HFF-Myc (cell line): Measurements from ENCODE around the gene PDCD1LG2.
A peak's percentile ranks its signal among the peaks of the same experiment; 100 is the strongest.

Experiments
- DNase-seq: peaks from one replicate; pipeline ENCODE4 v3.0.0-alpha.2; 2011; ENCODE audit warnings: low read depth; ENCODE audit errors: extremely low read depth
- H3K4me3 ChIP-seq: replicated peaks from 2 replicates; pipeline ENCODE4 v1.5.1; 2011; ENCODE audit warnings: low read depth, mild to moderate bottlenecking, control low read depth, low read length
- CTCF ChIP-seq: IDR thresholded peaks from 2 replicates; pipeline ENCODE4 v1.5.1; 2012; ENCODE audit warnings: mild to moderate bottlenecking, low read depth, low read length, control low read depth; ENCODE audit errors: missing control alignments

Gene PDCD1LG2

GRCh38 chr9:5515261-5515650, 4.9 kb downstream of the PDCD1LG2 start:
- DNase-seq, result no peak
- H3K4me3 ChIP-seq, result no peak overlapping the region
- no peak for TF ChIP-seq CTCF

- H3K4me3 ChIP-seq, result no peak overlapping the region
- no peak for DNase-seq
- no peak for TF ChIP-seq CTCF
Observed at GRCh38 chr9:5516453-5517220, 6.3 kb downstream of the PDCD1LG2 start.

- no peak overlapping the region for H3K4me3 ChIP-seq
- no peak for TF ChIP-seq CTCF
- peak; percentile 37 for DNase-seq
Observed at GRCh38 chr9:5518171-5518936, 8.0 kb downstream of the PDCD1LG2 start.

- no peak for TF ChIP-seq CTCF
- no peak overlapping the region for H3K4me3 ChIP-seq
- DNase-seq, result no peak
Observed at GRCh38 chr9:5518937-5519319, 8.6 kb downstream of the PDCD1LG2 start.

GRCh38 chr9:5524090-5524489, 13.8 kb downstream of the PDCD1LG2 start:
- no peak overlapping the region for H3K4me3 ChIP-seq
- no peak for DNase-seq
- no peak for TF ChIP-seq CTCF

GRCh38 chr9:5529683-5530221, 19.4 kb downstream of the PDCD1LG2 start:
- no peak for DNase-seq
- no peak for TF ChIP-seq CTCF
- no peak overlapping the region for H3K4me3 ChIP-seq
